GM19328 (cell line): Measurements from ENCODE around the gene SYNPR.

Experiments
- ATAC-seq: cut with Tn5 transposase; IDR thresholded peaks from one replicate; pipeline ENCODE4 v1.9.1; 2021; ENCODE audit warnings: mild to moderate bottlenecking, moderate library complexity; ENCODE audit not compliant: unreplicated experiment

SYNPR gene

GRCh38 chr3:63462732-63463131 is 184.6 kb downstream of the SYNPR start:
- ATAC-seq = no peak

- ATAC-seq = no peak
These were observed 189.3 kb downstream of the SYNPR start for GRCh38 chr3:63467392-63467791.

- no peak for ATAC-seq
These were observed 192.6 kb downstream of the SYNPR start for GRCh38 chr3:63470745-63471144.

DNA sequence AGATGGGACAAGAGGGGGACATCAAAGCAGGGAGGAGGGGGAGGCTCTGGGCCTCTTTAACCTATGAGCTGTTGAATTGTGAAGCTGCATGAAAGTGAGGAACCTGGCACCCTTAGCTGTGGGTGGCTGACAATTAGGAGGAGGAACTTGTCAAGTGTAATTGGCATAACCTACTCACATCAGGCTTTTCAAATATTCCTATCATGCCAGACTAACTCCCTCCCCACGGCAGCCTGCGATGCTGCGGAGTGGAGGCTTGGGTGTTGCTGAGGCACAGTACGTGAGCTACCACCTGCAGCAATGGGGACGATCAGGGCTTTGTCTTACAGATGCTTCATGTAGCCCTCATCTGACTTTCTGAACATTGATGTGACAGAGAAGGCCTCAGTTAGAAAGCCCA is 193.7 kb downstream of the SYNPR start:
- ATAC-seq = no peak

DNA sequence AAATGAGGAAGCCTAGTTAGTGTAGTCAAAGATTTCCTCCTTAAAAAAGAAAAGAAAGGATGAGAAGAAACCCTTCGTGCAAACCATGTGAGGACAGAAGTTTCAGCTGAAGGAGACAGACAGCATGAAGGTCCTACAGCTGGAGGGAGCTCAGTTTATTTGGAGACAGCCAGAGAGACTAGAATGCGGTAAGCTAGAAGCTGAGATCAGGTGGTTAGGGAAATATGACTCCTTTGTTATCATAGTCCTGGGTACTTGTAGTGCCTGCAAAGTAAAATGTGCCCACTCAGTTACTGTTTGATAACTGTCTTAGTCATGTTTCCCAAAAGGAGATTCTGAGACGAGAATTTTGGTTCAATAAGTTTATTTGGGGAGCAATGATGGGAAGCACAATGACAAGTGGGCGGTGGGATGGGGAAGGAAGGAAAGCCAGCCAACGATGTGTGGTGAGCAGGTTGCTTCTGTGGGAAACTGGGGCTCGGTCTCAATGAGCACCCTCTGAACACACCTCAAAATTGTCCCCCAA is 195.6 kb downstream of the SYNPR start:
- ATAC-seq = no peak

- no peak for ATAC-seq
These were observed 196.9 kb downstream of the SYNPR start for GRCh38 chr3:63474828-63475518.

DNA sequence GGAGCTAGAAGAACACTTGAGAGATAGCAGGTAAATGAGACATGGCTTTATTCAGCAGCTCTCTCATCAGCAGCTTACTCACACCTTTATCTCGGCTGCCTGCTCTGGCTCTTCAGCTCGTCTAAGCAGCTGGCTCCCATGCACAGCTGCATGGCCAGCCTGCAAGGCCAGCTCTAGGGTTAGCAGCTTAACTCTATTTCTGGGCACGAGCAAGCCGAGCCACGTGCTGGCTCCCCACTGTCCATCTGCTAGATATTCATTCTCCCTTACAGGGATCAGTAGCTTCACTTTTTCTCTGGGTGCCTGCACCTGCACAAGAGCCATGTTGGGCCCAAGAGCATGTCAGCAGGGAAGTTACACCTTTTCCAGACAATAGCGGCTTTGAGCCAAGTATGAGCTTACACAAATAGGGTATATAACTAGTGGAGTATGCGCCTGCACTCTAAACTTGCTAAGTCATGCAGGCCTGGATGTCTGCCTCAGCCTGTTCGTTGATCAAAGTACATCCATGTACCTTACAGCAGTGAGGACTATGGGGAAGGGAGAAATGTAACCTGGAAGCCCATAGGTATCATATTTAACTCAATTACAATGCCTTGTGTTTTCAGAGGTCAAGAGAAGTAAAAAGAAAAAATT is 199.5 kb downstream of the SYNPR start:
- ATAC-seq = no peak

DNA sequence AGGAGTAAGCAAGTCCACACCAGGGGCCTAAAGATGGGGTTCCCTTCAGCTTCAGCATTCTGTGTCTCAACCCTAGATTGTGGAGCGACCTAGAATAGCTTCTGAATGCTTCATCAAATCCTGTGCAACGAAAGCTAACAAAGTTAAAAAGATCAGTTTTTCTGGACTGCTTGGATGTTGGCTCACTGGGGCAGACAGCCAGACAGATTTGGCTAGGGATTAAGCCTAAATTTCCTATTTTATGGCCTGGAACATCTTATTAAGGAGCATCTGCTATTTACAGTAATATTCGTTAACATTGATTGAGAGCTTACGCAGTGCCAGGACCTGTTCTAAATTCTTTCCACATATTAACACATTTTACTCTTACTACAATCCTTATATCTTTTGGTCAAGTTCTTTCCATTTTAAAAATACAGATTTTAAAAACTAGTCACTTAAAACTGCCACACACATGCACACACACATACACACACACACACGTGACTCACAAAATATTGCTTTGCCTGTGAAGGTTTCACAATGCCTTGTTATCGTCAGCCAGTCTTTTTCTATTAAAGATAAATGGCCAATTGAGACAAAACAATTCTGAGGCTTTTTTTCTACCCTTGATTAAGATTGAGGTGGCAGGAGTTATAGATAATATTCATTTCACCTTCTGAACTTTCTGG is 201.0 kb downstream of the SYNPR start:
- no peak for ATAC-seq

GRCh38 chr3:63479661-63480035 is 201.5 kb downstream of the SYNPR start:
- ATAC-seq = no peak

GRCh38 chr3:63481627-63482026 is 203.5 kb downstream of the SYNPR start:
- no peak for ATAC-seq

DNA sequence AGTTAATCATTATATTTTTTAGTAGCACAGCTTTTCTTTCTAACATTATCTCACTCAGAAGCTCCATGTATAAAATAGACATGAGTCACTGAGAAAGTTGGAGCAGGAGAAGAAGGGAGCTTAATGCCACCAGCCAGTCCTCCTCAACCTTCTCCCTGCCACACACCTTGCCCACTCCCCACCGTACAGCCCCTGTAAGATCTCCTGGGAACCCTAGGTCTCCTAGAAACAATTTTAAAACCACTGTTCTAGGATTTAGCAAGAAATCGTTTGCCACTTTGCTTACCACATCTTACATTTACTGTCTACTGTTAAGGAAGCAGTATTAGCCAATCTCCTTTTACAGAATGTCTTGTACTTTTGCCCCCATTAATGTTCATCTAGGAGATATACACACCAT is 204.2 kb downstream of the SYNPR start:
- ATAC-seq = no peak

DNA sequence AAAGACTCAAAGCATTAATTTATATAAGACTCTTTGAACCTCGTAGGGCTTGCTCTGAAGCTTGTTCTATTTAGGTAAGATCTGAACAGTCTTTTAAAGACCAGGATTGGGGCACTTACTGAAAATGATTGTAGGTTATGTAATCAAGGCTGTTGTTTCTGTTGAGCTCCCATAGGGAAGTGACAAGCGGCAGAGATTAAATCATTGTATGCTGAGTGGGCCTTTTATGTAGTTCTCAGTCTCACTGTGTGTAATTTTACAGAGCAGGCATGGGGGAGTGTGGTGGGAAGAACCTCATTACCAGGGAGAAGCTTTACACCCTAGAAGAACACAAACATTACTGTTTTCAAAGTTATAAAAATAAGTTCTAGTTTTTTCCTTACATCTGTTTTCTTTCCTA is 214.4 kb downstream of the SYNPR start:
- ATAC-seq = no peak

- ATAC-seq = no peak
These were observed 215.0 kb downstream of the SYNPR start for GRCh38 chr3:63493101-63493500.

DNA sequence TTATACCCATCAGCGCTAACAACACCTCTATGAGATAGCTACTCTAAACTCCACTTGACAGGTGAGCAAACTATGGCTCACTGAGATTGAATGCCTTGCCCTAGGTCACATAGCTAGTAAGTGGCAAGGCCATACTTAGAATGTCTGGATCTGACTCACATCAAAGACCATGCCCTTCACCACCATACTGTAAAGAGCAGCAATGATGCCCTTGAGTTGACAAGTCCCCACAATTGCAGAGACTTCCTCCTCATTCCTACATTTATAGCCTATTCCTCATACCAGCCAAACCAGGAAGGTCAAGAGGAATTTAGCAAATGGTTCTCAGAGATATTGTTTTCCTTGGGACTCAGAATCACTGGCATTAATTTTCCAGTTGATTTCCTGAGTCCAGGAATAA is 216.5 kb downstream of the SYNPR start:
- no peak for ATAC-seq

- ATAC-seq = no peak
These were observed 219.5 kb downstream of the SYNPR start for GRCh38 chr3:63497641-63498040.

- no peak for ATAC-seq
These were observed 222.1 kb downstream of the SYNPR start for GRCh38 chr3:63500196-63500595.

DNA sequence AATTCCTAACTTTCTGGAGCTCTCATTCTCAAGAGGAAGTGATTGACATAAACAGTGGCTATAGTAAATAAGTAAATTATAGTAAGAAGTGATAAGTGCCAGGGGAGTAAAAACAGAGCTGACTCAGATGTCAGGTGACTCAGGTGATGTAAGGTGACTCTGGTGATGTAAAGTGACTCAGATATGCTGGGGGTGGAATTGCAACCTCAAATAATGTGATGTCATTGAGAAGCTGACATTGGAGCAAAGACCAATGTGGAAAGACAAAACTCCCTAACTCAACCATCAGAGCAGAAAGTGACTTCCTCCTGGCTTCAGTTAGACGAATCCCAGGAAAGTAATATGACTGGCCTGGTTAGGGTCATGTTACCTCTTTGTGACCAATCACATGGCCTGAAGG is 230.2 kb downstream of the SYNPR start:
- ATAC-seq = no peak

DNA sequence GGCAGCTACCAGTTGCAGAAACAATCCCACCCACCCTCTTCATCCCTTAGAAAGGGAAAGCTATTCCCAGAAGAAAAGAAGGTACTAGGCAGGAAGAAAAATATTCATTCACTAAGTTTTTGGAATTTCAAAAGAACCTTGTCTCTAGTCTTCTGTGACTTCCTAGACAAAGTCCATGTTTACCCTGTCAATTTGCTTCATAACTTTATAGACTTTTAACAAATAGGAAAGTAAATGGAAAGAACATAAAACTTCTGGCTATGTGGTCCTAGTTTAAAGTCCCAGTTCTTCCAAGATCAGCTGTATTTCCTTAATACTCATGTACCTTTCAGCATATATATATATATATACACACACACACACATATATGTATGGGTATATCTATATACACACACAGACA is 230.7 kb downstream of the SYNPR start:
- ATAC-seq = no peak

GRCh38 chr3:63513791-63514190 is 235.7 kb downstream of the SYNPR start:
- ATAC-seq = no peak

DNA sequence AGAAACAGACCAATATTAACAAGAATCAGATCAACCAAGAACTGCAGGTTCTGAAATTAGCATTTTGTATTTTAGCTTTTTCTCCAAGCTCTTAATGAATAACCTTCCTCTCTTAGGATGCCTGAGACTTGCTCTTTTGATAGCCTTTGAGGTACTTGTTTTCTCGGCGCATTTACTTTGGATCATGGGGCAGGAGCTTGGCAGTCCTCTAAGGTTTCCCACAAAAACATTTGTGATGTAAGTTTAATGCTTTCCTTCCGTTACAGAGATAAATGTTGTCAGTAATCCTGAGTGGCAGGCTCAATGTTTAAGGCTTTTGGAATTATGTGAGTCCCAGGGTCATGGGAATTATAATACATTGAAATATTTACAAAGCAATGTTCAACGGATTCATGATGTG is 236.6 kb downstream of the SYNPR start:
- no peak for ATAC-seq

DNA sequence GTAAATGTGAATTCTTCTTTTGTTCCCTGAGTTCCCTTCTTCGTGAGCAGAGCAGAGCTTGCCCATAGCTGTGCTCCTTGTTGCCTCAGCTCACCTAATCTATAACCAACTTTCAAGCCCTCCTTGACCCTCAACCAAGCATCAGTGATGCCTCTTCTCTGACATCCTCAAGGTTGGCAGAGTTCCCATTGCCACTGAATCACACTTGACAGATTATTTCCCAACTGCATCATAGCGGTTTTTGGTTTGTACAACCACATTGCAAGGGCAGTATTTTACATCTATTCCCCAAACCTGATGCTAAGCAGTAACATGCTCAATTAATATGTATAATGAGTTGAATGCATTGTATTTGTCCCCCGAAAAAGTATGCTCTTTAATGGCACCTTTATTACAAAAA is 241.3 kb downstream of the SYNPR start:
- ATAC-seq = no peak

DNA sequence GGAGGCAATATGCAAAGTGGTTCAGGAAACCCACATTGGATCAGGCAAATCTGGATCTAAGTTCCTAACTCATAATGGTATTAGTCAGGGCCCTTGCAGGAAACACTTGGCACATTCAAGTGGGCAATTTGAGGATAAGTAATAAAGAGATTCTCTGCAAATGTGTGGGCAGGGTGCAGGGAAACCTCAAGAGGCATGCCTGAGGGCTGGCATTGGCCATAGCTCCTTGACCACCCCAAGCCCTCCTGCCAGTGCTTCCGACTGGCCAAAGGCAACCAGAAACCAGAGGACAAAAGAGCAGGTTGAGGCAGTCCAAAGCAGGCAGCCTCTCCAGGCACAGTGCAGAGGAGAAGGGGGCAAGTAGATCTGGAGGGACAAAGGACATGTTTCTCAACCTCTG is 243.5 kb downstream of the SYNPR start:
- ATAC-seq = no peak
